Activated T-helper 17 cell treated with anti-CD3 and anti-CD28 coated beads, Interleukin-2, amount 50 U/mL, for 72 hours (primary cell): ENCODE data around the gene SLC36A1. TPM values are rescaled to one million over a fixed set of nuclear protein-coding genes. Genes with fewer than 3 reads are reported as not detected.
"Not testable (repeated sequence)": the region's sequence is repeated elsewhere in the genome, so short reads cannot be mapped to it uniquely, and the experiment has no call there.

ENCODE experiments used
- ATAC-seq: fragments of 150-1000 bp; cut with Tn5 transposase; replicated peaks from 2 replicates; pipeline ENCODE4 v1.10.0; 2021; ENCODE audit warnings: mild to moderate bottlenecking, moderate library complexity
- H3K27ac Mint-ChIP-seq: one replicate; pipeline ENCODE4 v1.8.0; 2022; ENCODE audit warnings: mixed read lengths
- H3K27me3 Mint-ChIP-seq: one replicate; pipeline ENCODE4 v1.8.0; 2022; ENCODE audit warnings: mixed read lengths
- H3K36me3 Mint-ChIP-seq: one replicate; pipeline ENCODE4 v1.8.0; 2022; ENCODE audit warnings: low read depth, mild to moderate bottlenecking, mixed read lengths
- H3K4me1 Mint-ChIP-seq: one replicate; pipeline ENCODE4 v1.8.0; 2022; ENCODE audit warnings: mixed read lengths
- H3K4me3 Mint-ChIP-seq: one replicate; pipeline ENCODE4 v1.8.0; 2022; ENCODE audit warnings: mild to moderate bottlenecking, mixed read lengths
- H3K9me3 Mint-ChIP-seq: one replicate; pipeline ENCODE4 v1.8.0; 2022; ENCODE audit warnings: mixed read lengths
- total RNA-seq, 2 donors: library from RNA; stranded (reverse); gene quantifications; one replicate each; pipeline ENCODE4 v1.2.3, GENCODE V29; 2022

The SLC36A1 gene
- total RNA-seq, 2 donors from 2014 or later = 5.6 TPM

- Mint-ChIP-seq H3K4me1 (no peaks in the 10 kb centered on the region), H3K27me3 (no peaks in the 10 kb centered on the region), H3K36me3 (peaks cover 36% of the 10 kb centered on the region), H3K27ac (no peak overlapping the region), H3K9me3 (no peaks in the 10 kb centered on the region), H3K4me3 (no peak overlapping the region)
- ATAC-seq = no peak
These were observed 43.2 kb downstream of the SLC36A1 start for GRCh38 chr5:151490627-151491026.

- H3K36me3 Mint-ChIP-seq = peaks cover 33% of the 10 kb centered on the region
- no peaks in the 10 kb centered on the region for H3K9me3 Mint-ChIP-seq
- no peak for ATAC-seq
- no peak overlapping the region for H3K4me3 Mint-ChIP-seq
- no peaks in the 10 kb centered on the region for H3K4me1 Mint-ChIP-seq
- no peaks in the 10 kb centered on the region for H3K27me3 Mint-ChIP-seq
- H3K27ac Mint-ChIP-seq = no peak overlapping the region
These were observed 43.7 kb downstream of the SLC36A1 start for GRCh38 chr5:151491062-151491461.

- Mint-ChIP-seq H3K4me3 (no peak overlapping the region), H3K27me3 (no peaks in the 10 kb centered on the region), H3K9me3 (no peaks in the 10 kb centered on the region), H3K27ac (no peak overlapping the region), H3K36me3 (peaks cover 22% of the 10 kb centered on the region), H3K4me1 (no peaks in the 10 kb centered on the region)
- peak; percentile 82 for ATAC-seq
These were observed 45.3 kb downstream of the SLC36A1 start for GRCh38 chr5:151492729-151493128.

- Mint-ChIP-seq H3K4me1 (no peaks in the 10 kb centered on the region), H3K9me3 (no peaks in the 10 kb centered on the region)
These were observed 46.3 kb downstream of the SLC36A1 start for GRCh38 chr5:151493665-151494064.

GRCh38 chr5:151495320-151495719, 47.9 kb downstream of the SLC36A1 start:
- ATAC-seq = no peak

More at GRCh38 chr5:151493665-151494064, 46.3 kb downstream of the SLC36A1 start:
- Mint-ChIP-seq H3K27me3 (no peaks in the 10 kb centered on the region), H3K4me3 (no peak overlapping the region), H3K36me3 (peaks cover 12% of the 10 kb centered on the region), H3K27ac (no peak overlapping the region)
- ATAC-seq = no peak

GRCh38 chr5:151496041-151496484, 48.7 kb downstream of the SLC36A1 start:
- H3K36me3 Mint-ChIP-seq = no peaks in the 10 kb centered on the region
- ATAC-seq = no peak
- H3K9me3 Mint-ChIP-seq = no peaks in the 10 kb centered on the region
- no peaks in the 10 kb centered on the region for H3K4me1 Mint-ChIP-seq
- no peaks in the 10 kb centered on the region for H3K27me3 Mint-ChIP-seq
- no peak overlapping the region for H3K4me3 Mint-ChIP-seq
- no peak overlapping the region for H3K27ac Mint-ChIP-seq

More at GRCh38 chr5:151495320-151495719, 47.9 kb downstream of the SLC36A1 start:
- Mint-ChIP-seq H3K4me1 (no peaks in the 10 kb centered on the region), H3K4me3 (no peak overlapping the region), H3K9me3 (no peaks in the 10 kb centered on the region), H3K27me3 (no peaks in the 10 kb centered on the region), H3K36me3 (no peaks in the 10 kb centered on the region), H3K27ac (no peak overlapping the region)

GRCh38 chr5:151497391-151498002, 50.1 kb downstream of the SLC36A1 start:
- no peak overlapping the region for H3K4me3 Mint-ChIP-seq
- no peaks in the 10 kb centered on the region for H3K4me1 Mint-ChIP-seq
- H3K9me3 Mint-ChIP-seq = no peaks in the 10 kb centered on the region
- no peaks in the 10 kb centered on the region for H3K36me3 Mint-ChIP-seq
- H3K27ac Mint-ChIP-seq = no peak overlapping the region
- no peaks in the 10 kb centered on the region for H3K27me3 Mint-ChIP-seq
- ATAC-seq = no peak

GRCh38 chr5:151498395-151499155, 51.2 kb downstream of the SLC36A1 start:
- Mint-ChIP-seq H3K9me3 (no peaks in the 10 kb centered on the region), H3K36me3 (no peaks in the 10 kb centered on the region), H3K4me3 (no peak overlapping the region), H3K4me1 (no peaks in the 10 kb centered on the region), H3K27ac (no peak overlapping the region), H3K27me3 (no peaks in the 10 kb centered on the region)
- no peak for ATAC-seq

- H3K9me3 Mint-ChIP-seq = no peaks in the 10 kb centered on the region
- H3K36me3 Mint-ChIP-seq = no peaks in the 10 kb centered on the region
- no peak overlapping the region for H3K27ac Mint-ChIP-seq
- H3K27me3 Mint-ChIP-seq = no peaks in the 10 kb centered on the region
- ATAC-seq = no peak
- no peak overlapping the region for H3K4me3 Mint-ChIP-seq
- no peaks in the 10 kb centered on the region for H3K4me1 Mint-ChIP-seq
These were observed 52.2 kb downstream of the SLC36A1 start for GRCh38 chr5:151499501-151500035.

GRCh38 chr5:151504006-151504405, 56.6 kb downstream of the SLC36A1 start:
- Mint-ChIP-seq H3K27me3 (no peaks in the 10 kb centered on the region), H3K36me3 (no peaks in the 10 kb centered on the region), H3K27ac (no peak overlapping the region), H3K9me3 (no peaks in the 10 kb centered on the region), H3K4me1 (no peaks in the 10 kb centered on the region), H3K4me3 (no peak overlapping the region)
- ATAC-seq = peak; percentile 25

GRCh38 chr5:151508308-151508707, 60.9 kb downstream of the SLC36A1 start:
- ATAC-seq, H3K9me3 Mint-ChIP-seq, H3K4me1 Mint-ChIP-seq, H3K27ac Mint-ChIP-seq, H3K4me3 Mint-ChIP-seq, H3K36me3 Mint-ChIP-seq, H3K27me3 Mint-ChIP-seq: not testable (repeated sequence)

GRCh38 chr5:151509231-151509630, 61.8 kb downstream of the SLC36A1 start:
- Mint-ChIP-seq H3K27ac (no peak overlapping the region), H3K36me3 (no peaks in the 10 kb centered on the region), H3K9me3 (no peaks in the 10 kb centered on the region), H3K27me3 (no peaks in the 10 kb centered on the region), H3K4me3 (no peak overlapping the region), H3K4me1 (no peaks in the 10 kb centered on the region)
- ATAC-seq = no peak

- Mint-ChIP-seq H3K36me3 (no peaks in the 10 kb centered on the region), H3K27ac (no peak overlapping the region), H3K27me3 (no peaks in the 10 kb centered on the region), H3K9me3 (no peaks in the 10 kb centered on the region), H3K4me3 (no peak overlapping the region), H3K4me1 (no peaks in the 10 kb centered on the region)
- no peak for ATAC-seq
These were observed 62.4 kb downstream of the SLC36A1 start for GRCh38 chr5:151509836-151510235.

- Mint-ChIP-seq H3K4me3 (no peak overlapping the region), H3K27ac (no peak overlapping the region), H3K4me1 (peaks cover under 1% of the 10 kb centered on the region), H3K36me3 (no peaks in the 10 kb centered on the region), H3K27me3 (no peaks in the 10 kb centered on the region), H3K9me3 (no peaks in the 10 kb centered on the region)
- ATAC-seq = no peak
These were observed 69.9 kb downstream of the SLC36A1 start for GRCh38 chr5:151517122-151517920.
